Thoracic aorta (tissue), 2 donors: Measurements from ENCODE around the gene KRT81. TPM values are rescaled to one million over a fixed set of nuclear protein-coding genes. Genes with fewer than 3 reads are reported as not detected.

Experiments used
- ATAC-seq: fragments of 150-250 bp; one replicate; pipeline ENCODE4 v1.8.0; 2017; ENCODE audit warnings: low read depth; ENCODE audit not compliant: insufficient number of reproducible peaks, low FRiP score
- DNase-seq: peaks from one replicate; pipeline ENCODE4 v3.0.0-alpha.2; 2020; ENCODE audit warnings: low spot score
- H3K27ac ChIP-seq, 2 donors: fragments of 200-600 bp; sonication (generic); 1 replicate in 1 of 2; 2 replicates in 1 of 2; pipeline ENCODE4 v1.5.1; 2016; ENCODE audit warnings: mild to moderate bottlenecking in 2 of 2, moderate library complexity in 2 of 2
- H3K27me3 ChIP-seq: fragments of 200-600 bp; sonication (generic); replicated peaks from 2 replicates; pipeline ENCODE4 v1.6.0; 2016; ENCODE audit warnings: mild to moderate bottlenecking; ENCODE audit not compliant: insufficient read depth
- H3K36me3 ChIP-seq: fragments of 200-600 bp; sonication (generic); one replicate; pipeline ENCODE4 v1.5.1; 2016
- H3K4me1 ChIP-seq, 2 donors: fragments of 200-600 bp; sonication (generic); 1 replicate in 1 of 2; 2 replicates in 1 of 2; pipeline versions ENCODE4 v1.5.1 to v1.6.0; 2016; ENCODE audit warnings: low read depth in 2 of 2, mild to moderate bottlenecking in 1 of 2; ENCODE audit not compliant: control insufficient read depth in 1 of 2
- H3K4me3 ChIP-seq: fragments of 200-600 bp; sonication (generic); 2 replicates; pipeline ENCODE4 v1.5.1; 2016; ENCODE audit warnings: mild to moderate bottlenecking
- H3K9me3 ChIP-seq: fragments of 200-600 bp; sonication (generic); 2 replicates; pipeline ENCODE4 v1.5.1; 2016
- total RNA-seq, 2 donors: library from RNA; depleted of rRNA; stranded (reverse); fragments of >200 nt; gene quantifications; one replicate each; pipeline versions ENCODE4 v1.1.0 to v1.2.3, GENCODE V29; 2016
- TF ChIP-seq, protein P1 (sequence below): fragments of 200-600 bp; sonication (generic); IDR thresholded peaks from one replicate; pipeline ENCODE4 v1.5.1; 2019; ENCODE audit warnings: antibody characterized with exemption

KRT81 gene
- total RNA-seq, 2 donors from 2014 or later: 5.1 TPM; not detected in 1

DNA sequence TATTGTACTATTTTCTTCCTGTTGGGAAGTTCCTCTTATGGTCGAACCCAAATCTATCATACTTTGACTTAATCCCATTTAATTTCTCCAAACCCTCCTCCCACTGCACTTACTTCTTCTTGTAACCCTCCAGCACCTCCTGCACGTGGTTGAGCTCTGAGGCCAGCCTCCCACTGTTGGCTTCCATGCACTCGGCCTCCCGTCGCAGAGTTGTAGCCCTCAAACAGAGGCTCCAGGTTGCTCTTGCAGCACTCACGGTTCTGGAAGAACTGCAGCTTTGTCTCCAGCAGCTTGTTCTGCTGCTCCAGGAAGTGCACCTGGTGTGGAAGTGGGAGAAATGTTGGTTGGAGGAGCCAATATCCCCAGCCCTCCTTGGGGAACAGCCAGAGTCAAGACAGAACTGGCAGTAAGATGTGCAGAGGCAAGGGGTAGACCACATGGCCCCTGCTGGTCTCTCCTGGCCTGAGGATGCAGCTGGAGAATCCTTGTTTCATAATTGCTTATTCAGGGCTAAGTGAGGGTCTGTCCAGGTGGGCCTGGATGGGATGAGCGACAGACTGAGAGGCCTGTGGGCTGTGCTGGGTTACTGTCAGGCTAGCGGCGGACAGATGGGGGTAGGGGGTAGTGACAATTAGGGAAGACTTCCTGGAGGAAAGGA lies 35.3 kb downstream of the KRT81 start:
- H3K27ac ChIP-seq: no peak overlapping the region
- H3K36me3 ChIP-seq: no peaks in the 10 kb centered on the region
- H3K4me3 ChIP-seq: no peak overlapping the region
- TF ChIP-seq, protein P1, sequence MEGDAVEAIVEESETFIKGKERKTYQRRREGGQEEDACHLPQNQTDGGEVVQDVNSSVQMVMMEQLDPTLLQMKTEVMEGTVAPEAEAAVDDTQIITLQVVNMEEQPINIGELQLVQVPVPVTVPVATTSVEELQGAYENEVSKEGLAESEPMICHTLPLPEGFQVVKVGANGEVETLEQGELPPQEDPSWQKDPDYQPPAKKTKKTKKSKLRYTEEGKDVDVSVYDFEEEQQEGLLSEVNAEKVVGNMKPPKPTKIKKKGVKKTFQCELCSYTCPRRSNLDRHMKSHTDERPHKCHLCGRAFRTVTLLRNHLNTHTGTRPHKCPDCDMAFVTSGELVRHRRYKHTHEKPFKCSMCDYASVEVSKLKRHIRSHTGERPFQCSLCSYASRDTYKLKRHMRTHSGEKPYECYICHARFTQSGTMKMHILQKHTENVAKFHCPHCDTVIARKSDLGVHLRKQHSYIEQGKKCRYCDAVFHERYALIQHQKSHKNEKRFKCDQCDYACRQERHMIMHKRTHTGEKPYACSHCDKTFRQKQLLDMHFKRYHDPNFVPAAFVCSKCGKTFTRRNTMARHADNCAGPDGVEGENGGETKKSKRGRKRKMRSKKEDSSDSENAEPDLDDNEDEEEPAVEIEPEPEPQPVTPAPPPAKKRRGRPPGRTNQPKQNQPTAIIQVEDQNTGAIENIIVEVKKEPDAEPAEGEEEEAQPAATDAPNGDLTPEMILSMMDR: no peak
- DNase-seq: no peak
- H3K4me1 ChIP-seq: peaks cover 4 to 8% of the 10 kb centered on the region in 2 donors
- no peak for ATAC-seq
- no peaks in the 10 kb centered on the region for H3K9me3 ChIP-seq
- no peaks in the 10 kb centered on the region for H3K27me3 ChIP-seq

DNA sequence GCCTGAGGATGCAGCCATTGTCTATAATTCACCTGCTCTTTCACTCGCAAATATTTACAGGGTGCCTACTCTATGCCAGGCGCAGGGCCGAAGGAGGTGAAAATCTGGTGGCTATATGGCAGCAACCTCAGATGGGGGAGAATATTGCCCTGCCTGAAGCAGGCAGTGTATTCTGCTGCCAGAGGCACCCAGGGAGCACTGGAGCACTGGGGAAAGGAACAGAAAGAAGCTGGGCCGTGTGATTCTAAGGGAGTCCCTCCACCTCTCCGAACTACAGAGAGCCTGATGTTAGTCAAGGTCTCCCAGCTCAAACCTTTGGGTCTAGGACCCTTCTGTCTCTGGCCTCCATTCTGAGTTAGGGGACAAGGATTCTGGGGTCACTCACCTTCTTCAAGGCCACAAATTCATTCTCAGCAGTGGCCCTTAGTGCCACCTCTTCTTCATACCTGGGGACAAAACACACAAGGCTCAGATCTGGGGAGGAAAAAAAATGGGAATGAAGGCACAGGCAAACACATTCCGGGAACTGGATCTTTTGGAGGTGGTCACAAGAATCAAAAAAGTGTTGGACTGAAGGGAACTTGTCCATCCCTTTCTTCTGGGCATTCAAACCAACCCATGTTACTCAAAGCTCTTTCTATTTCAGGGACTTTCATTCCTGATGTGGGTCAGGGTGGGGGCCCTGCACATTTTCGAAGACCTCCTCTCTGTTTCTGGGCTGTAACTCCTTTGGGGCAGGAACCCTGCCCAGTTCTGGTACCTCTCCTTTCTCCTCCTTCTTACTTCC lies 36.2 kb downstream of the KRT81 start:
- ATAC-seq (no peak), DNase-seq (no peak)
- no peaks in the 10 kb centered on the region for H3K36me3 ChIP-seq
- H3K27ac ChIP-seq: no peak overlapping the region
- H3K4me3 ChIP-seq: no peak overlapping the region
- H3K9me3 ChIP-seq: no peaks in the 10 kb centered on the region
- H3K27me3 ChIP-seq: no peaks in the 10 kb centered on the region
- TF ChIP-seq, protein P1: no peak
- peaks cover 5 to 8% of the 10 kb centered on the region in 2 donors for H3K4me1 ChIP-seq

DNA sequence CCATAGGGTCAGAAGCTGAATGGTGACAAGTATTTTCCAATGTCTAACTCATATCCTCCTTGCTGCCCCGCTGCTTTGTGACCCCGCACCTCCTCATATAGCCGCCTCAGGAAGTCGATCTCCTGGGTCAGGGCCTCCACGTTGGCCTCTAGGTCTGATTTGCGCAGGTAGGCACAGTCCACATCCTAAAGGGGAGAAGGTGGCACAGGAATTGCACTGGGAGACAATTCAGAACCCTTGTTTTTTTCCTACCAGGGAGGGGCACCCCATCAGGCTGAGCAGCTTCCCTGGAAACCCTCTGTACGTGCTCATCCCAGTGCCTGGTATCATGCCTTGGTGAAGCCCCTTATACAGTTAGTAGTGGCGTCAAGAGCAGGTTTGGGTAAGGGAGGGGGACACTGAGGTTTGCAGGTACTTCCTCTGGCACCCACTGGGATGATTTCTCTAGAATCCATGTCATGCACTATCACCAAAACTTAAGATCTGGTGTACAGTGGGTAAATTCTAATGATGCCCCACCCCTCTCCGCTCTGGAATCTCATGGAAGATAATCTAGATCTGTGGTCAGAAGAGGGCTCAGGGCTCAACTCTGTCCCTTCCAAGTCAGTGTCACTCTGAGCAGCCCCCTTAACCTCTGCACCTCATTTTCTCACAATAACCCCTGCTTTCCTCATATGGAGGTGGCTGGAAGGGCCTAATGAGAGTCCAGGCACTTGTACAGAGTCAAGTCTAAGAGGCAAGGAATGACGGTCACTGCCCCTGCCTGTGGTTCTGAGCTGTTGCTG lies 37.0 kb downstream of the KRT81 start:
- ATAC-seq (no peak), DNase-seq (no peak)
- Histone ChIP-seq H3K4me3 (no peak overlapping the region), H3K9me3 (no peaks in the 10 kb centered on the region), H3K36me3 (no peaks in the 10 kb centered on the region), H3K4me1 (peaks cover 13 to 16% of the 10 kb centered on the region in 2 donors), H3K27ac (no peak overlapping the region), H3K27me3 (no peaks in the 10 kb centered on the region)
- TF ChIP-seq, protein P1: no peak

- Histone ChIP-seq H3K9me3 (no peaks in the 10 kb centered on the region), H3K36me3 (no peaks in the 10 kb centered on the region), H3K4me3 (no peak overlapping the region), H3K27ac (no peak overlapping the region), H3K4me1 (peaks cover 15 to 20% of the 10 kb centered on the region in 2 donors), H3K27me3 (no peaks in the 10 kb centered on the region)
- DNase-seq (no peak), ATAC-seq (no peak)
- TF ChIP-seq, protein P1: no peak
These were observed 37.7 kb downstream of the KRT81 start for GRCh38 chr12:52253391-52254179.
